CD14-positive monocyte (primary cell): ENCODE data around the gene ZNF621. TPM values are rescaled to one million over a fixed set of nuclear protein-coding genes. Genes with fewer than 3 reads are reported as not detected.

Experiments used
- DNase-seq, 3 donors: peaks; one replicate each; pipeline ENCODE4 v3.0.0-alpha.2; 2011 to 2022
- H2AFZ ChIP-seq: 2 replicates; pipeline ENCODE4 v1.6.0; 2012; ENCODE audit warnings: mild to moderate bottlenecking, low read depth, low read length, inconsistent platforms; ENCODE audit not compliant: insufficient read depth, poor library complexity, severe bottlenecking
- H3K27ac ChIP-seq, 2 donors: 1 replicate in 1 of 2; 2 replicates in 1 of 2; pipeline ENCODE4 v1.5.1; 2012 to 2013; ENCODE audit warnings: low read length in 2 of 2, control low read depth in 1 of 2, inconsistent platforms in 1 of 2, low read depth in 1 of 2, mild to moderate bottlenecking in 1 of 2
- H3K27me3 ChIP-seq, 2 donors: one replicate each; pipeline versions ENCODE4 v1.6.0 to v1.6.1; 2011 to 2013; ENCODE audit warnings: low read length in 2 of 2; ENCODE audit not compliant: control insufficient read depth in 2 of 2, insufficient read depth in 2 of 2
- H3K36me3 ChIP-seq, 2 donors: replicated peaks in 1 of 2; 1 replicate in 1 of 2; 2 replicates in 1 of 2; pipeline versions ENCODE4 v1.5.1 to v1.6.1; 2012 to 2013; ENCODE audit warnings: low read length in 2 of 2, control low read depth in 1 of 2, inconsistent platforms in 1 of 2, mild to moderate bottlenecking in 1 of 2; ENCODE audit not compliant: insufficient read depth in 2 of 2, control insufficient read depth in 1 of 2
- H3K4me1 ChIP-seq, 2 donors: 1 replicate in 1 of 2; 2 replicates in 1 of 2; pipeline versions ENCODE4 v1.5.1 to v1.6.1; 2012 to 2013; ENCODE audit warnings: low read length in 2 of 2, control low read depth in 1 of 2, inconsistent platforms in 1 of 2, mild to moderate bottlenecking in 1 of 2, moderate library complexity in 1 of 2; ENCODE audit not compliant: insufficient read depth in 2 of 2, control insufficient read depth in 1 of 2
- H3K4me2 ChIP-seq: replicated peaks from 2 replicates; pipeline ENCODE3; 2012; ENCODE audit warnings: low read length, moderate library complexity, mild to moderate bottlenecking; ENCODE audit not compliant: poor library complexity, severe bottlenecking; ENCODE audit errors: extremely low read depth
- H3K4me3 ChIP-seq, 3 experiments: fragments of 200-600 bp in 1 of 3; sonication (generic) in 1 of 3; replicated peaks in 1 of 3; 1 replicate in 2 of 3; 2 replicates in 1 of 3; pipeline ENCODE4 v1.5.1; 2011 to 2013; ENCODE audit warnings: low read length in 3 of 3, mild to moderate bottlenecking in 3 of 3, control low read depth in 2 of 3, low read depth in 2 of 3, inconsistent platforms in 1 of 3, moderate library complexity in 1 of 3
- H3K79me2 ChIP-seq: 2 replicates; pipeline ENCODE4 v1.6.0; 2012; ENCODE audit warnings: mild to moderate bottlenecking, control low read depth, inconsistent platforms, low read length, moderate library complexity; ENCODE audit not compliant: insufficient read depth
- H3K9ac ChIP-seq: 2 replicates; pipeline ENCODE4 v1.6.0; 2017; ENCODE audit warnings: low read length, mild to moderate bottlenecking; ENCODE audit not compliant: insufficient read depth, poor library complexity, severe bottlenecking
- H3K9me3 ChIP-seq, 2 donors: replicated peaks in 1 of 2; 1 replicate in 1 of 2; 2 replicates in 1 of 2; pipeline versions ENCODE4 v1.5.1 to v1.6.1; 2012 to 2013; ENCODE audit warnings: low read length in 2 of 2, control low read depth in 1 of 2; ENCODE audit not compliant: control insufficient read depth in 1 of 2, insufficient read depth in 1 of 2
- H4K20me1 ChIP-seq: 2 replicates; pipeline ENCODE4 v1.6.0; 2012; ENCODE audit warnings: mild to moderate bottlenecking, low read length, control low read depth, moderate library complexity; ENCODE audit not compliant: insufficient read depth
- H3K27ac Mint-ChIP-seq, 7 donors: one replicate each; pipeline ENCODE4 v1.8.0; 2020; ENCODE audit warnings: mild to moderate bottlenecking in 7 of 7, mixed read lengths in 7 of 7, moderate library complexity in 6 of 7, inconsistent platforms in 2 of 7
- H3K27me3 Mint-ChIP-seq, 3 donors: one replicate each; pipeline ENCODE4 v1.8.0; 2021 to 2022; ENCODE audit warnings: low read depth in 3 of 3, mild to moderate bottlenecking in 3 of 3, mixed read lengths in 3 of 3, moderate library complexity in 3 of 3, inconsistent platforms in 1 of 3
- H3K36me3 Mint-ChIP-seq, 2 donors: one replicate each; pipeline ENCODE4 v1.8.0; 2020; ENCODE audit warnings: mixed read lengths in 2 of 2, inconsistent platforms in 1 of 2, mild to moderate bottlenecking in 1 of 2
- H3K4me1 Mint-ChIP-seq: one replicate; pipeline ENCODE4 v1.8.0; 2020; ENCODE audit warnings: mild to moderate bottlenecking, mixed read lengths
- H3K4me3 Mint-ChIP-seq, 2 donors: one replicate each; pipeline ENCODE4 v1.8.0; 2020; ENCODE audit warnings: mild to moderate bottlenecking in 2 of 2, mixed read lengths in 2 of 2, moderate library complexity in 1 of 2
- H3K9me3 Mint-ChIP-seq, 7 donors: one replicate each; pipeline ENCODE4 v1.8.0; 2020 to 2022; ENCODE audit warnings: mixed read lengths in 7 of 7, mild to moderate bottlenecking in 6 of 7, moderate library complexity in 6 of 7, inconsistent platforms in 2 of 7
- CTCF ChIP-seq: fragments of 200-600 bp; IDR thresholded peaks from one replicate; pipeline ENCODE4 v1.8.0; 2022; ENCODE audit warnings: antibody characterized with exemption, mild to moderate bottlenecking
- WGBS: methylation state at CpG from one replicate; pipeline ENCODE4 v1.1.5; 2013; ENCODE audit warnings: missing lambda C conversion rate; ENCODE audit not compliant: insufficient coverage; 5-methylcytosine and 5-hydroxymethylcytosine counted together
- intact Hi-C, 2 donors: fragments of 100-400 bp; cut with micrococcal nuclease; formaldehyde crosslinking; loops; one replicate each; pipeline versions ENCODE4 v1.15.0 to v1.15.1; 2023
- polyA plus RNA-seq, 3 donors: library from polyadenylated mRNA; depleted of rRNA in 1 of 3; unstranded in 2 of 3; stranded (reverse) in 1 of 3; fragments of 300-500 nt in 2 of 3; fragments of >200 nt in 1 of 3; fragmentation: Illumina TruSeq in 2 of 3; gene quantifications; 1 replicate in 2 of 3; 2 replicates in 1 of 3; pipeline ENCODE4 v1.2.3, GENCODE V29; 2012 to 2021

Gene ZNF621
- polyA plus RNA-seq, 3 donors, result 1.1 to 12.2 (median 2.0) TPM

- Histone ChIP-seq H3K79me2 (peaks cover 6% of the 10 kb centered on the region), H2AFZ (peak within 1 kb of the TSS; percentile 96), H3K9ac (peak within 1 kb of the TSS; percentile 87), H3K9me3 (no peaks in the 10 kb centered on the region), H3K27ac (peak within 1 kb of the TSS; percentile 56 to 95), H3K4me1 (peaks cover 12 to 13% of the 10 kb centered on the region in 2 donors), H3K4me3 (peak within 1 kb of the TSS; percentile 85 to 95 (median 86)), H3K36me3 (peaks cover 25 to 35% of the 10 kb centered on the region in 2 donors), H3K27me3 (no peaks in the 10 kb centered on the region), H3K4me2 (peak within 1 kb of the TSS; percentile 82), H4K20me1 (no peaks in the 10 kb centered on the region)
- Mint-ChIP-seq H3K4me3 (peak within 1 kb of the TSS; percentile 88 to 95), H3K36me3 (peaks cover 16 to 21% of the 10 kb centered on the region in 2 donors), H3K27me3 (peaks cover 0 to 3% (median 1%) of the 10 kb centered on the region in 3 donors), H3K4me1 (peaks cover 16% of the 10 kb centered on the region), H3K9me3 (no peaks in the 10 kb centered on the region), H3K27ac (peak within 1 kb of the TSS; percentile 85 to 98 (median 97))
- TF ChIP-seq CTCF, result no peak
- peak; percentile 71 to 81 (median 75) for DNase-seq
- 1% methylated on average over 32 of the region's 48 CpGs for WGBS
- intact Hi-C loops, result loop anchor here in 1 of 2 donors (10.0 kb wide), 1 partner anchor 48 kb away; the partner anchor contains the start of gene ZNF621
These were observed 48.0 kb upstream of the ZNF621 start, which contains the start of gene ZNF619 for GRCh38 chr3:40476478-40477470. Gene ZNF619, plus strand, starts transcription at chr3:40477122. Its CDS starts 858 bp downstream, at chr3:40477980.

GRCh38 chr3:40477666-40478065 lies 47.1 kb upstream of the ZNF621 start:
- DNase-seq, result no peak
- no peaks in the 10 kb centered on the region for H3K9me3 Mint-ChIP-seq
- 38% methylated on average over 3 of the region's 4 CpGs for WGBS
- Histone ChIP-seq H3K4me1 (peaks cover 12 to 13% of the 10 kb centered on the region in 2 donors), H3K4me3 (peak overlapping the region; percentile 85 to 95 (median 86)), H3K36me3 (peaks cover 33 to 44% of the 10 kb centered on the region in 2 donors), H3K9ac (peak overlapping the region; percentile 87), H3K27me3 (no peaks in the 10 kb centered on the region), H3K27ac (peak overlapping the region in 1 of 2 donors; percentile 95), H4K20me1 (no peaks in the 10 kb centered on the region), H3K4me2 (peak overlapping the region; percentile 82), H3K9me3 (no peaks in the 10 kb centered on the region), H2AFZ (peak overlapping the region; percentile 96), H3K79me2 (peaks cover 6% of the 10 kb centered on the region)
- peaks cover 0 to 3% (median 1%) of the 10 kb centered on the region in 3 donors for H3K27me3 Mint-ChIP-seq
- H3K36me3 Mint-ChIP-seq, result peaks cover 23 to 29% of the 10 kb centered on the region in 2 donors
- peaks cover 16% of the 10 kb centered on the region for H3K4me1 Mint-ChIP-seq
- peak overlapping the region; percentile 88 to 95 for H3K4me3 Mint-ChIP-seq
- intact Hi-C loops, result loop anchor here in 1 of 2 donors (10.0 kb wide), 1 partner anchor 47 kb away; the partner anchor contains the start of gene ZNF621
- H3K27ac Mint-ChIP-seq, result peak overlapping the region in 6 of 7 donors; percentile 21 to 97 (median 96)
- no peak for TF ChIP-seq CTCF
